Measurements from ENCODE around the gene HPX.

HPX gene

DNA sequence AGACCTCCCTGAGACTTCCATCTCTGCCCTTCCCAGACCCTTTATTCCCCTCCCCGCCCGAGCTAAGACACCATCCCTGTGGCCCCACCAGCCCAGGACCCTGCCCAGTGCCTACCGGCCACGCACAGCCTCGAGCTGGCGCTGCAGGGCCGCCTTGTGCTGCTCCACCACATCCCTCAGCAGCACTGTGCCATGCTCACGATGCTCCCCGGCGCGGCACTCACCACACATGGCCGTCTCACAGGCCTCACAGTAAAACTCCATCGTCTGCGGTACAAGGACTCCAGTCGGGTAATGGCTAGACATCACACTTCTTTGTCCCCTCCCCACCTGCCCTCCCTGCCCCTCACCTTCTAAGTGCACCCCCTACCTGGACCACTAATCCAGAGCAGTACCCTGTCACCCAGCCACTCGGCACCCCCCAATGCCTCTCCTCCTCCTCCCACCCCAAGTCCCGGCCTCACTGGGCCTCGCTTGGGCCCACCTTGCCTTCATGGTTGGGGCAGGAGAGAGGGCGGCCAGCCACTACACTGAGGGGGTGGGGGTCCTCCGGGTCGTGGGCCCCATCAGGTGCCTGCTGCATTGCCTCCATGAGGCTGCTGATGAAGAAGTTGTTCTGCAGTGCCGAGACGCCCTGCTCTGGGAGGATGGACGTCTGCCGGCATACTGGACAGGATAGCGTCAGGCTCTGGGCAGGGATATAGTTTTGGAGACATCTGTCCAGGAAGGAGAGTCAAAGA is 17.0 kb upstream of the HPX start:
- Histone ChIP-seq H3K36me3 (no peaks in the 10 kb centered on the region), H3K27me3 (no peaks in the 10 kb centered on the region), H3K4me1 (no peaks in the 10 kb centered on the region), H3K9me3 (no peaks in the 10 kb centered on the region), H3K4me3 (ENCODE audit: low read depth, low read length) (no peak overlapping the region)
- DNase-seq: no peak
- TF ChIP-seq, protein P1, sequence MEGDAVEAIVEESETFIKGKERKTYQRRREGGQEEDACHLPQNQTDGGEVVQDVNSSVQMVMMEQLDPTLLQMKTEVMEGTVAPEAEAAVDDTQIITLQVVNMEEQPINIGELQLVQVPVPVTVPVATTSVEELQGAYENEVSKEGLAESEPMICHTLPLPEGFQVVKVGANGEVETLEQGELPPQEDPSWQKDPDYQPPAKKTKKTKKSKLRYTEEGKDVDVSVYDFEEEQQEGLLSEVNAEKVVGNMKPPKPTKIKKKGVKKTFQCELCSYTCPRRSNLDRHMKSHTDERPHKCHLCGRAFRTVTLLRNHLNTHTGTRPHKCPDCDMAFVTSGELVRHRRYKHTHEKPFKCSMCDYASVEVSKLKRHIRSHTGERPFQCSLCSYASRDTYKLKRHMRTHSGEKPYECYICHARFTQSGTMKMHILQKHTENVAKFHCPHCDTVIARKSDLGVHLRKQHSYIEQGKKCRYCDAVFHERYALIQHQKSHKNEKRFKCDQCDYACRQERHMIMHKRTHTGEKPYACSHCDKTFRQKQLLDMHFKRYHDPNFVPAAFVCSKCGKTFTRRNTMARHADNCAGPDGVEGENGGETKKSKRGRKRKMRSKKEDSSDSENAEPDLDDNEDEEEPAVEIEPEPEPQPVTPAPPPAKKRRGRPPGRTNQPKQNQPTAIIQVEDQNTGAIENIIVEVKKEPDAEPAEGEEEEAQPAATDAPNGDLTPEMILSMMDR (IDR thresholded peaks at IDR 0.05; ENCODE audit: low read depth, low read length): no peak

- H3K9me3 ChIP-seq: no peaks in the 10 kb centered on the region
- no peak for DNase-seq
- no peaks in the 10 kb centered on the region for H3K4me1 ChIP-seq
- TF ChIP-seq, protein P1 (IDR thresholded peaks at IDR 0.05; ENCODE audit: low read depth, low read length): no peak
- H3K4me3 ChIP-seq (ENCODE audit: low read depth, low read length): no peak overlapping the region
- H3K36me3 ChIP-seq: no peaks in the 10 kb centered on the region
- H3K27me3 ChIP-seq: no peaks in the 10 kb centered on the region
These were observed 15.7 kb upstream of the HPX start for GRCh38 chr11:6456361-6457073.

DNA sequence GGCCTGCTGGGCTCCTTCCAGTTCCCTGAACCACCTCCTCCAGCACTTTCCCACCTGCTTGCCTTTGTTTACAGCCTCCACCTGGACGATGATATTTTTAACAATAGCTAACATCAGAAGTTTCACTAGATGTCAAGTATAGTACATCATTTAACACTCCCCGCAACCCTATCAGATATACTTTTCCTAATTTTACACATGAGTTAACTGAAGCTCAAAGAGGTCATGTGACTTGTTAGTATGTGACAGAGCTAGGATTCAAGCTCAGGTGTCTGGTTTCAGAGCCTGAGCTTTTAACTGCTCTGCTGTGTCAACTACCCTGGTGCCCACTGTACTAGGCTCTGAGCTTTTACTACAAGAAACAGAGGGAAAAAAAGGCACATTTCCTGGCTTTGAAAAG is 14.3 kb upstream of the HPX start:
- Histone ChIP-seq H3K4me1 (no peaks in the 10 kb centered on the region), H3K36me3 (no peaks in the 10 kb centered on the region), H3K4me3 (ENCODE audit: low read depth, low read length) (no peak overlapping the region), H3K9me3 (no peaks in the 10 kb centered on the region), H3K27me3 (no peaks in the 10 kb centered on the region)
- no peak for DNase-seq
- TF ChIP-seq, protein P1 (IDR thresholded peaks at IDR 0.05; ENCODE audit: low read depth, low read length): no peak

DNA sequence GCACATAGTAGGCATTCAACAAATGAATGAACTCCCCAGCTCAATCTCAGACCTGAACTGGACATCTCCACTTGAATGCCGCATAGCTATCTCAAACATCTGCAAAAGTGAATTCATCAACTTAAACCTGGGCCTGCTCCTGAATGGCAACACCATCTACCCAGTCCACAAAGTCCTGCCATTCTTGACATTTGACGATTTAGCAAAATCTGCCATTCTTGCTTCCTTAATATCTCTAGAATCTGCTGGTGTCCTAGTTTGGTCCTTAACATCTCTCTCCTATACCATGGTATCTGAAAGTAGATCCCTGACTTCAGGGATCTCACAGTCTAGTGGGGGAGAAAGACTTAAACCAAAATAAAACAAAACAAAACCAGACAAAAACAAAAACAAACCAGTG is 12.4 kb upstream of the HPX start:
- no peaks in the 10 kb centered on the region for H3K4me1 ChIP-seq
- TF ChIP-seq, protein P1 (IDR thresholded peaks at IDR 0.05; ENCODE audit: low read depth, low read length): no peak
- no peak for DNase-seq
- H3K4me3 ChIP-seq (ENCODE audit: low read depth, low read length): no peak overlapping the region
- no peaks in the 10 kb centered on the region for H3K27me3 ChIP-seq
- no peaks in the 10 kb centered on the region for H3K9me3 ChIP-seq
- no peaks in the 10 kb centered on the region for H3K36me3 ChIP-seq

GRCh38 chr11:6452219-6452618 is 11.4 kb upstream of the HPX start:
- no peak overlapping the region for H3K4me3 ChIP-seq (ENCODE audit: low read depth, low read length)
- H3K36me3 ChIP-seq: no peaks in the 10 kb centered on the region
- TF ChIP-seq, protein P1 (IDR thresholded peaks at IDR 0.05; ENCODE audit: low read depth, low read length): no peak
- DNase-seq: no peak
- no peaks in the 10 kb centered on the region for H3K4me1 ChIP-seq
- H3K27me3 ChIP-seq: no peaks in the 10 kb centered on the region
- no peaks in the 10 kb centered on the region for H3K9me3 ChIP-seq

GRCh38 chr11:6448574-6448973 is 7.8 kb upstream of the HPX start:
- Histone ChIP-seq H3K27me3 (no peaks in the 10 kb centered on the region), H3K9me3 (no peaks in the 10 kb centered on the region), H3K36me3 (no peaks in the 10 kb centered on the region), H3K4me3 (ENCODE audit: low read depth, low read length) (no peak overlapping the region), H3K4me1 (no peaks in the 10 kb centered on the region)
- DNase-seq: no peak
- TF ChIP-seq, protein P1 (IDR thresholded peaks at IDR 0.05; ENCODE audit: low read depth, low read length): no peak

All from BE2C (cell line).